Measurements from ENCODE around the gene DCN.

DCN gene

GRCh38 chr12:91139286-91139685 is 43.3 kb downstream of the DCN start:
- no peaks in the 10 kb centered on the region for H3K9me3 ChIP-seq (ENCODE audit: control insufficient read depth, insufficient read depth, low read length)
- no peak overlapping the region for H3K9ac ChIP-seq (ENCODE audit: low read depth, low read length)
- H3K4me1 ChIP-seq (ENCODE audit: insufficient read depth, low read length): no peaks in the 10 kb centered on the region
- H3K36me3 ChIP-seq (ENCODE audit: insufficient read depth, low read length): no peaks in the 10 kb centered on the region

DNA sequence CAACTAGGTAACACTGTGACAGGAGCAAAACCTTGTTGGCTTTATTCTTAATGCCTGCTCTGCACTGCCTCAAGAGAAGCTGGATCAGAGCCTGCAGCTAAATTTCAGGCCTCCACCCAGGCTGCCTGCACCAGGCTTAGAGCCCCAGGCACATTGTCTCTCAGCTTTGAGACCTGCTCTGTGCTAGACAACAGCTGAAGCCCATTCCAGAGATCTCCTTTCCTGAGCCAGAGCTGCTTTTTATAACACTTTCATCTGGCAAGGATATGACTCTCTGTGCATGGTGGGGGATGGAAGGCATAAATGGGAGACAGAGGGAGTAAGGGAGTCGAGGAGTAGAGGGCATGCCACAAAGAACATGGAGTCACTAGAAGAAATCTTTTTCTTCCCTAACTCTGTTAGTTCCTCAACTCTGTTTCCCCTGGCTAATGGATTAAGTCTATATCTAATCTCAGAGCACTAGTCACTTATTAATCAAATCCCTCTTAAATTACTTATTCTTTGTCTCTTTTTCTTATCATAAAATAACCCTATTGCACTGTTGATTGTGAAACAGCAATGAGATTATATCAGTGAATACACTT is 44.2 kb downstream of the DCN start:
- Histone ChIP-seq H3K9me3 (ENCODE audit: control insufficient read depth, insufficient read depth, low read length) (no peaks in the 10 kb centered on the region), H3K9ac (ENCODE audit: low read depth, low read length) (no peak overlapping the region), H3K4me1 (ENCODE audit: insufficient read depth, low read length) (no peaks in the 10 kb centered on the region), H3K36me3 (ENCODE audit: insufficient read depth, low read length) (no peaks in the 10 kb centered on the region)

GRCh38 chr12:91133871-91134270 is 48.7 kb downstream of the DCN start:
- Histone ChIP-seq H3K36me3 (ENCODE audit: insufficient read depth, low read length) (no peaks in the 10 kb centered on the region), H3K9ac (ENCODE audit: low read depth, low read length) (no peak overlapping the region), H3K9me3 (ENCODE audit: control insufficient read depth, insufficient read depth, low read length) (no peaks in the 10 kb centered on the region), H3K4me1 (ENCODE audit: insufficient read depth, low read length) (no peaks in the 10 kb centered on the region)

DNA sequence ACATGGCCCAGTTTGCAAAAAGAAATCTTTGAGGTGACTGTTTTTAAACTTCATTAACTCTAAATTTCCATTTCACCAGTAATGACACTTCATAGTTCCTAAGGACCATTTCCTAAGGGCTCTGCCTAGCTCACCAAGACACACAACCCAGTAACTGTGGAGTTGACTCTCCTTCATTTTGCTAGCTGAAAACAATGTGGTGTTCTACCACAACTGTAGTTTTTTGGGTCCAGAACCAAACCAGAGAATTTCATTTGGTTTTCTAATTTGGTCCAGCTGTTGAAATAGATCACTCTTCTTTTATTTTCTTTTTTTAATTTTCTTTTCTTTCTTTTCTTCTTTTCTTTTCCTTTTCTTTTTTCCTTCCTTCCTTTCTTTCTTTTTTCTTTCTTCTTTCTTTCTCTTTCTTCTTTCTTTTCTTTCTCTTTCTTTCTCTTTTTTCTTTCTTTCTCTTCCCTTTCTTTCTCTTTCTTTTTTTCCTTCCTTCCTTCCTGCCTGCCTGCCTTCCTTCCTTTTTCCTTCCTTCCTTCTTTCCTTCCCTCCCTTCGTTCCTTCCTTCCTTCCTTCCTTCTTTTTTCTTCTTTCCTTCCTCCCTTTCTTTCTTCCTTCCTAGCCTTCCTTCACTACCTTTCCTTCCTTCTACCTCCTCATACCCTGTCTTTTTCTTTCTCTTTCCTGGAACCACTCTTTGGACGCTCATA is 52.8 kb downstream of the DCN start:
- H3K36me3 ChIP-seq (ENCODE audit: insufficient read depth, low read length): no peaks in the 10 kb centered on the region
- no peak overlapping the region for H3K9ac ChIP-seq (ENCODE audit: low read depth, low read length)
- H3K4me1 ChIP-seq (ENCODE audit: insufficient read depth, low read length): no peaks in the 10 kb centered on the region
- H3K9me3 ChIP-seq (ENCODE audit: control insufficient read depth, insufficient read depth, low read length): no peaks in the 10 kb centered on the region

DNA sequence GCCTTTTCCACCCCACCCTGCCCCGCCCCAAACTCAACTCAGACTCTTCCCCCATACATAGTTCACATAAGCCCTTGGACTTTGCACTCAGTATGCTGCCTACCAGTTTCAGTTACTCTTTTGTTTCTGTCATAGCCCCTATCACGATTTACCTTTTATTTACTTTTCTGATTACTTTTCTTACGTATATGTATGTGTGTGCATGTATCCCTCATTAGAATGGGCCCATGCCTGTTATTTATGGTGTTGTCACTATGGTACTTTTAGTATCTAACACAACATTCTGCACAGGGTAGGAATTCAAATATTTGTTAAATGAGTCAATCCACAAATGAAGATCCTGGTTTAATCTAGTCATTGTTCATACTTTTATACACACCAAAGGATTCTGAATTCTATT is 54.9 kb downstream of the DCN start:
- H3K4me1 ChIP-seq (ENCODE audit: insufficient read depth, low read length): no peaks in the 10 kb centered on the region
- H3K9ac ChIP-seq (ENCODE audit: low read depth, low read length): no peak overlapping the region
- no peaks in the 10 kb centered on the region for H3K9me3 ChIP-seq (ENCODE audit: control insufficient read depth, insufficient read depth, low read length)

GRCh38 chr12:91127306-91127705 is 55.3 kb downstream of the DCN start:
- Histone ChIP-seq H3K36me3 (ENCODE audit: insufficient read depth, low read length) (no peaks in the 10 kb centered on the region), H3K4me1 (ENCODE audit: insufficient read depth, low read length) (no peaks in the 10 kb centered on the region), H3K9me3 (ENCODE audit: control insufficient read depth, insufficient read depth, low read length) (no peaks in the 10 kb centered on the region; the same call in 1 of the 2 replicates), H3K9ac (ENCODE audit: low read depth, low read length) (no peak overlapping the region)

More for the DNA sequence above, 54.9 kb downstream of the DCN start:
- H3K36me3 ChIP-seq (ENCODE audit: insufficient read depth, low read length): no peaks in the 10 kb centered on the region

- Histone ChIP-seq H3K9me3 (ENCODE audit: control insufficient read depth, insufficient read depth, low read length) (no peaks in the 10 kb centered on the region; the same call in 1 of the 2 replicates), H3K36me3 (ENCODE audit: insufficient read depth, low read length) (no peaks in the 10 kb centered on the region), H3K9ac (ENCODE audit: low read depth, low read length) (no peak overlapping the region), H3K4me1 (ENCODE audit: insufficient read depth, low read length) (no peaks in the 10 kb centered on the region)
Observed at GRCh38 chr12:91126516-91126915, 56.1 kb downstream of the DCN start.

- Histone ChIP-seq H3K9me3 (ENCODE audit: control insufficient read depth, insufficient read depth, low read length) (no peaks in the 10 kb centered on the region; the same call in 1 of the 2 replicates), H3K36me3 (ENCODE audit: insufficient read depth, low read length) (no peaks in the 10 kb centered on the region), H3K4me1 (ENCODE audit: insufficient read depth, low read length) (no peaks in the 10 kb centered on the region), H3K9ac (ENCODE audit: low read depth, low read length) (no peak overlapping the region)
Observed at GRCh38 chr12:91123236-91123916, 59.2 kb downstream of the DCN start.

DNA sequence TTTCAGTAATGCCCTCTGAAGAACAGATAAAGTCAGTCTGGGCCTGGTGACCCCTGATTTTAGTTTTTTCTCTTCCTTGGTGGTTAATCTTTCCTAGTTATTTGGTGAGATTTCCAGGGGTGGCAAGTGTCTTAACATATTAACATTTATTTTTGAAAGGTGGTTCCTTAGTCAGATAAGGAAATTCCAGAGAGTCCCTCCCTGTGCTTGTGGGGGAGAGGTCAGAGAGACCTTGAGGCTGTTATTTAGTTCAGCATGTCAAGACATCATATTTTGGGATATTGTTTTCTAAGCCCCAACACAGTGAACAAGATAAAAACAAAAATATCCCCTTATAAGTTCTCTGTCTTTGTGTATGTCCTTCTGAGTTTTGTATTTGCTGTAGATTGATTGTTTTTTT is 61.8 kb downstream of the DCN start:
- Histone ChIP-seq H3K36me3 (ENCODE audit: insufficient read depth, low read length) (no peaks in the 10 kb centered on the region), H3K9me3 (ENCODE audit: control insufficient read depth, insufficient read depth, low read length) (no peaks in the 10 kb centered on the region; the same call in 1 of the 2 replicates), H3K4me1 (ENCODE audit: insufficient read depth, low read length) (no peaks in the 10 kb centered on the region), H3K9ac (ENCODE audit: low read depth, low read length) (no peak overlapping the region)

DNA sequence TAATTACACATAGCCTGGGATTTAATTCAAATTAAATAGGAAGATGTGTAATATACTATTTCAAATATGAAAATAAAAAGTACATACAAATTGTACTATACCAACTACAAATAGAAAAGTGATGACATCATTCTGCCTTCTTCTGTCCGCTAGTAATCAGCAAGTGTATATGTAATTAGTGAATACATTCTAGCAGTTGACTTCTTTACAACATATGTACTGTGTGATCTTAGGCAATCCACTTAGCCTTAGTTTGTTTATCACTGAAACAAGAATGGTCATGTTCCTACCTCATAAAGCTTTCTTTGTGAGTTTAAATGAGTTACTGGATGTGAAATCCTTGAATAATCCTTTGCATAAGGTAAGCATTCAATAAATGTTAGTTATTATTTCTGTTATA is 63.5 kb downstream of the DCN start:
- H3K36me3 ChIP-seq (ENCODE audit: insufficient read depth, low read length): no peaks in the 10 kb centered on the region
- H3K9me3 ChIP-seq (ENCODE audit: control insufficient read depth, insufficient read depth, low read length): no peaks in the 10 kb centered on the region; the same call in 1 of the 2 replicates
- H3K4me1 ChIP-seq (ENCODE audit: insufficient read depth, low read length): no peaks in the 10 kb centered on the region
- no peak overlapping the region for H3K9ac ChIP-seq (ENCODE audit: low read depth, low read length)

DNA sequence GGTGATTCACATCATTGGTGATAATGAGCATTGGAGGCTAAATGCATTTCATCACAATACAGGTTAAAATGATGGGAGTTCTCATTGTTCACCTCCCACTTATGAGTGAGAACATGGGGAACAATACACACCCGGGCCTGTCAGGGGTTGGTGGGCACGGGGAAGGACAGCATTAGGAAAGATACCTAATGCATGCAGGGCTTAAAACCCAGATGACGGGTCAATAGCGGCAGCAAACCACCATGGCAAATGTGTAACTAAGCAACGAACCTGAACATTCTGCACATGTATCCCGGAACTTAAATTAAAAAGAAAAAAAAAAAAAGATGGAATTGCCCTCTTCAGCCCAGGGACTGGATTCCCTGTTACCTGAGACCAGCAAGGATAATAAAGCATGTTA is 69.0 kb downstream of the DCN start:
- Histone ChIP-seq H3K9me3 (ENCODE audit: control insufficient read depth, insufficient read depth, low read length) (no peaks in the 10 kb centered on the region), H3K36me3 (ENCODE audit: insufficient read depth, low read length) (no peaks in the 10 kb centered on the region)

DNA sequence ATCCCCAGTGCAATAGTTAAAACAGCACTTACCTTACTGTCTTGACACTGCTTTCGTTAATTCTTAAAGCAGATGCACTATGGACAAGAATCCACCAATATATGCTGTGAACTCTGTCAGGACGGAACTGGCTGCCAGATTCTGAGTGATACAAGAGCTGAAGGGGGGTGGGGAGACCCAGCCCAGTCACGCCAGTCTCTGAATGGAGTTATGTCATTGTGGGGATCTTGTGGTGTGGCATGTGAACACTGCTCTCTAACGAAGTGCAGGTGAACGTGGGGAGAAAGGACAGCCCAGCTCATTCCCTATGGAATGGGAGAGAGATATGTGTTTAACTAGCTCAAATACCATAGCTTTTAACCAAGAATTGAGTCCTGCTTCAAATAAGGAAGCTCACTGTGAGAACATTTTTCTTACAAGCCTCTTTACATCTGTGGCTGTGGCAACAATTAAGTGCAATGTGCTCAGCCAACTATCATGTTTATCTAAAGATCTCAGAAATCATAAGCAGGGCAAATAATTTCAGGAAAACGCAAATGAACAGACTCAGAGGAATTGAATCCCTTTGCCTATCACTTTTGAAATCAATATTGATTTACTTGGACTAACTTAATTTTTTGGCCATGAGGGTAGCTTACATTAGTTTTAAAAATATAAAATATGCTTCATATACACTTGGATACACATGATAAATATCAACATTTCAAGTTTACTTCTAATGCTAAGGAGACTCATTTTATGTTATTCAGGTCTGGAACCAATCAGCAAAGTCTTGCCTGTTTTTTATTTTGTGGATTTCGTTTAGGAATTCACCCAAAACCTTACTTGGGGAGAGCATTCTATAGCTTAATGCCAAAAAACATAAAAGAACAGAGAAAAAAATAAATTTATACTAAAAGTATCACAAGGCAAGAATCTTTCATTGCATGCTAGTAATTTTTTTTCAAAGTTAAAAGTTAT is 71.0 kb downstream of the DCN start, which contains the start of gene LUM:
Gene LUM, minus strand, starts transcription at position 129 of the 960 bp plus-strand sequence. CDS start 2,515 bp downstream, outside the sequence.
- no peak within 1 kb of the TSS for H3K9ac ChIP-seq (ENCODE audit: low read depth, low read length)
- 0 out of 2 replicates have a peak, but pooled peaks cover 4% of the 10 kb centered on the region for H3K4me1 ChIP-seq (ENCODE audit: insufficient read depth, low read length)
- H3K9me3 ChIP-seq (ENCODE audit: control insufficient read depth, insufficient read depth, low read length): no peaks in the 10 kb centered on the region
- no peaks in the 10 kb centered on the region for H3K36me3 ChIP-seq (ENCODE audit: insufficient read depth, low read length)

More for the DNA sequence above, 69.0 kb downstream of the DCN start:
- H3K4me1 ChIP-seq (ENCODE audit: insufficient read depth, low read length): 0 out of 2 replicates have a peak, but pooled peaks cover 4% of the 10 kb centered on the region
- H3K9ac ChIP-seq (ENCODE audit: low read depth, low read length): no peak overlapping the region

DNA sequence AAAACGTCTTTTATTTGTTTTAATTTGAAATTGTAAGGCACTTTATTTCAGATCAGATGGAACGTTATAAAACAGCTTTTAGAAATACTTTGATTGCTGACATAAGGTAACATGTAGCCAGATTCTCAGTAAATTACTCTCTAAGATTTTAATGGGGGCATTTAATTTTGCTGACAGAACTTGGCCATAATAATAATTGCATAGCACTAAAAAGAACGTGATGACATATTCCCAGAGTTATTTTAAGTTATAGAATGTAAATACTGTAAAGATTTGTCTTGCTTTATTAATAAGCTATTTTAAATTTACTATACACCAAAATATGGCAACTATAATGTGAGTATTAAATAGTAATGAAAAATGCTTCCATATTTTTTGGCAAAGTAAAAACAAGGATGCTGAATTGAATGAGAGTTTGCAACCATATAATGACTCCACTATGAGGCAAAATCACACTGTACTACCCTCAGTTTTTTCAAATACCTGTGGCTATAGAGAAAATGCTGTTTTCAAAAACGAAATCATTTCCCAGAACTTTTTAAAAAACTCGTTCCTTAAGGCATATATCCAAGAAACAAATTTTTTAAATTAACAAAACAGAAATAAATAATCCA is 72.2 kb downstream of the DCN start:
- Histone ChIP-seq H3K4me1 (ENCODE audit: insufficient read depth, low read length) (0 out of 2 replicates have a peak, but pooled peaks cover 4% of the 10 kb centered on the region), H3K9me3 (ENCODE audit: control insufficient read depth, insufficient read depth, low read length) (no peaks in the 10 kb centered on the region), H3K36me3 (ENCODE audit: insufficient read depth, low read length) (no peaks in the 10 kb centered on the region), H3K9ac (ENCODE audit: low read depth, low read length) (no peak overlapping the region)

Data from ES-I3 (cell line).